Ovary (tissue), 3 donors: ENCODE results near the gene SLC19A2.

Source experiments
- EP300 ChIP-seq: sonication (generic); formaldehyde crosslinking; IDR thresholded peaks from one replicate; pipeline ENCODE4 v1.6.1; 2017; ENCODE audit warnings: antibody characterized with exemption
- POLR2A ChIP-seq: fragments of 450-650 bp; IDR thresholded peaks from one replicate; pipeline ENCODE4 v1.6.1; 2017; ENCODE audit warnings: antibody characterized with exemption, mild to moderate bottlenecking, moderate library complexity
- TF ChIP-seq, protein P1 (sequence below), 3 donors: fragments of 450-650 bp in 2 of 3; fragments of 200-600 bp in 1 of 3; IDR thresholded peaks; one replicate each; pipeline versions ENCODE4 v1.5.1 to v1.8.0; 2016 to 2022; ENCODE audit warnings: antibody characterized with exemption in 3 of 3, mild to moderate bottlenecking in 1 of 3
- donor health status: DM: no; HTN: no; CAD: no.

- TF ChIP-seq, protein P1, sequence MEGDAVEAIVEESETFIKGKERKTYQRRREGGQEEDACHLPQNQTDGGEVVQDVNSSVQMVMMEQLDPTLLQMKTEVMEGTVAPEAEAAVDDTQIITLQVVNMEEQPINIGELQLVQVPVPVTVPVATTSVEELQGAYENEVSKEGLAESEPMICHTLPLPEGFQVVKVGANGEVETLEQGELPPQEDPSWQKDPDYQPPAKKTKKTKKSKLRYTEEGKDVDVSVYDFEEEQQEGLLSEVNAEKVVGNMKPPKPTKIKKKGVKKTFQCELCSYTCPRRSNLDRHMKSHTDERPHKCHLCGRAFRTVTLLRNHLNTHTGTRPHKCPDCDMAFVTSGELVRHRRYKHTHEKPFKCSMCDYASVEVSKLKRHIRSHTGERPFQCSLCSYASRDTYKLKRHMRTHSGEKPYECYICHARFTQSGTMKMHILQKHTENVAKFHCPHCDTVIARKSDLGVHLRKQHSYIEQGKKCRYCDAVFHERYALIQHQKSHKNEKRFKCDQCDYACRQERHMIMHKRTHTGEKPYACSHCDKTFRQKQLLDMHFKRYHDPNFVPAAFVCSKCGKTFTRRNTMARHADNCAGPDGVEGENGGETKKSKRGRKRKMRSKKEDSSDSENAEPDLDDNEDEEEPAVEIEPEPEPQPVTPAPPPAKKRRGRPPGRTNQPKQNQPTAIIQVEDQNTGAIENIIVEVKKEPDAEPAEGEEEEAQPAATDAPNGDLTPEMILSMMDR (IDR thresholded peaks at IDR 0.05) = no peak
- TF ChIP-seq POLR2A (no peak), EP300 (no peak)
Measured at GRCh38 chr1:169475806-169476387, 9.8 kb downstream of the SLC19A2 start.
